Naive thymus-derived CD4-positive, alpha-beta T cell (primary cell): Measurements from ENCODE around the gene FIGNL2. TPM values are rescaled to one million over a fixed set of nuclear protein-coding genes. Genes with fewer than 3 reads are reported as not detected.

Experiments used
- ATAC-seq: fragments of 150-1000 bp; cut with Tn5 transposase; 2 replicates; pipeline ENCODE4 v1.10.0; 2021; ENCODE audit warnings: mild to moderate bottlenecking, moderate library complexity
- CTCF ChIA-PET: fragments of 350-600 bp; sonication (Branson Sonifier 250); formaldehyde crosslinking; loops from one replicate; lab custom pipeline; 2021; ENCODE audit warnings: antibody characterized with exemption; lab: Charles Lee
- POLR2A ChIA-PET: fragments of 350-600 bp; sonication (Branson Sonifier 250); formaldehyde crosslinking; loops from one replicate; lab custom pipeline; 2021; ENCODE audit warnings: antibody characterized with exemption, inconsistent platforms; lab: Charles Lee
- DNase-seq, 9 donors: peaks; one replicate each; pipeline versions ENCODE4 v3.0.0 to v3.0.0-alpha.2; 2020 to 2022; ENCODE audit warnings: mixed read lengths in 1 of 9
- H3K27ac ChIP-seq: one replicate; pipeline ENCODE4 v1.7.0; 2013; ENCODE audit warnings: mild to moderate bottlenecking, low read depth, low read length, moderate library complexity
- H3K27me3 ChIP-seq, 2 donors: one replicate each; pipeline ENCODE4 v1.7.0; 2013; ENCODE audit warnings: low read length in 2 of 2, mild to moderate bottlenecking in 2 of 2, moderate library complexity in 2 of 2; ENCODE audit not compliant: control insufficient read depth in 2 of 2, insufficient read depth in 2 of 2
- H3K36me3 ChIP-seq, 3 experiments: 1 replicate in 2 of 3; 2 replicates in 1 of 3; pipeline ENCODE4 v1.7.0; 2013; ENCODE audit warnings: low read length in 3 of 3, mild to moderate bottlenecking in 3 of 3, moderate library complexity in 1 of 3; ENCODE audit not compliant: insufficient read depth in 3 of 3, control insufficient read depth in 2 of 3
- H3K4me1 ChIP-seq, 2 donors: one replicate each; pipeline ENCODE4 v1.7.0; 2013; ENCODE audit warnings: low read length in 2 of 2, mild to moderate bottlenecking in 2 of 2, moderate library complexity in 1 of 2; ENCODE audit not compliant: control insufficient read depth in 2 of 2, insufficient read depth in 2 of 2
- H3K4me3 ChIP-seq: 2 replicates; pipeline ENCODE4 v1.7.0; 2013; ENCODE audit warnings: mild to moderate bottlenecking, low read length
- H3K9me3 ChIP-seq, 3 experiments: 1 replicate in 2 of 3; 2 replicates in 1 of 3; pipeline ENCODE4 v1.7.0; 2013; ENCODE audit warnings: low read length in 3 of 3; ENCODE audit not compliant: control insufficient read depth in 2 of 3
- H3K27ac Mint-ChIP-seq, 9 donors: one replicate each; pipeline ENCODE4 v1.8.0; 2020 to 2022; ENCODE audit warnings: mixed read lengths in 9 of 9, mild to moderate bottlenecking in 8 of 9, moderate library complexity in 5 of 9, inconsistent platforms in 2 of 9
- H3K27me3 Mint-ChIP-seq, 5 donors: one replicate each; pipeline ENCODE4 v1.8.0; 2021 to 2022; ENCODE audit warnings: mixed read lengths in 5 of 5, mild to moderate bottlenecking in 1 of 5
- H3K36me3 Mint-ChIP-seq, 5 donors: one replicate each; pipeline ENCODE4 v1.8.0; 2020 to 2022; ENCODE audit warnings: mixed read lengths in 5 of 5, mild to moderate bottlenecking in 3 of 5, inconsistent platforms in 1 of 5
- H3K4me1 Mint-ChIP-seq, 7 donors: one replicate each; pipeline ENCODE4 v1.8.0; 2020 to 2022; ENCODE audit warnings: mixed read lengths in 7 of 7, mild to moderate bottlenecking in 3 of 7, inconsistent platforms in 1 of 7
- H3K4me3 Mint-ChIP-seq, 10 donors: one replicate each; pipeline ENCODE4 v1.8.0; 2020 to 2022; ENCODE audit warnings: mild to moderate bottlenecking in 10 of 10, mixed read lengths in 10 of 10, moderate library complexity in 6 of 10, inconsistent platforms in 2 of 10
- H3K9me3 Mint-ChIP-seq, 11 donors: one replicate each; pipeline ENCODE4 v1.8.0; 2020 to 2022; ENCODE audit warnings: mixed read lengths in 11 of 11, mild to moderate bottlenecking in 4 of 11, inconsistent platforms in 1 of 11, moderate library complexity in 1 of 11
- intact Hi-C, 2 donors: fragments of 100-400 bp; cut with micrococcal nuclease; formaldehyde crosslinking; loops; one replicate each; pipeline ENCODE4 v1.15.1; 2023
- polyA plus RNA-seq, 2 donors: library from polyadenylated mRNA; unstranded; fragments of 300-500 nt; fragmentation: Illumina TruSeq; gene quantifications; one replicate each; pipeline ENCODE4 v1.2.3, GENCODE V29; 2021
- total RNA-seq, 6 experiments: library from RNA in 5 of 6; stranded (reverse) in 5 of 6; gene quantifications; 1 replicate in 5 of 6; 2 replicates in 1 of 6; pipeline ENCODE4 v1.2.3 and lab custom pipeline; 2021 to 2026

The FIGNL2 gene
- total and polyA plus RNA-seq, 7 experiments from 2014 or later, result 0.07 to 2.1 (median 1.3) TPM; not detected in 1

DNA sequence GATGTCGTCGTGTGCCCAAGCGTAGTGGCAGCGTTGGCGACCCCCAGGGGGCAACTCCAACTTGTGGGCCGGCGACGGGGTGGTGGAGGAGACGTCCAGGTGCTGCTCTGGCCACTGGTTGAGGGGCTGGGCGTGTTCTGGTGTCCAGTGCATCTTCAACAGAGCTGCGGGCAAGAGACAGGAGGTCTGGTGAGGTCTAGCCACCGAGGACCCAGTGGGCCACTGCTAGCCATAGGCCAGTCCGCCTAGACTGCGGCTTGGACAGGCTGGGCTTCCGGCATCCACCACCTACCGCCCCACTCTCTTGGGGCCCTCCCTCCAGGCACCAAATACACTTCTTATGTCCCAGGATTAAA lies 26.3 kb downstream of the FIGNL2 start:
- ChIA-PET POLR2A (interaction anchor here (0.8 to 1.2 kb wide), 2 partner anchors 16 to 53 kb away, joined by 3 to 4 read pairs; no protein-coding TSS in a partner anchor), CTCF (interaction anchor here (2.3 kb wide), 1 partner anchor 10 kb away, joined by 8 read pairs; no protein-coding TSS in a partner anchor)
- peaks cover 0 to 4% (median 0%) of the 10 kb centered on the region in 3 experiments for H3K36me3 ChIP-seq
- ATAC-seq (no peak), DNase-seq (no peak)
- peaks cover 0 to 25% (median 0%) of the 10 kb centered on the region in 5 donors for H3K27me3 Mint-ChIP-seq
- H3K27ac Mint-ChIP-seq, result peak overlapping the region in 5 of 9 donors; percentile 14 to 72 (median 56)
- no peaks in the 10 kb centered on the region for H3K36me3 Mint-ChIP-seq
- no peaks in the 10 kb centered on the region for H3K9me3 Mint-ChIP-seq
- H3K9me3 ChIP-seq, result no peaks in the 10 kb centered on the region
- H3K4me3 ChIP-seq, result no peak overlapping the region
- peak overlapping the region; percentile 4 to 79 (median 55) for H3K4me3 Mint-ChIP-seq
- H3K27me3 ChIP-seq, result no peaks in the 10 kb centered on the region
- H3K4me1 ChIP-seq, result peaks cover 5 to 11% of the 10 kb centered on the region in 2 donors
- peaks cover 15 to 28% (median 19%) of the 10 kb centered on the region in 7 donors for H3K4me1 Mint-ChIP-seq
- peak overlapping the region; percentile 39 for H3K27ac ChIP-seq
- intact Hi-C loops, result loop anchor here (5.0 to 10.0 kb wide), 5 partner anchors 133 to 1995 kb away; partner anchors contain the start of genes ACVR1B (in 1 of the 2), ATF1 (in 1 of the 2), NCKAP5L (in 1 of the 2) and SCN8A (in 1 of the 2)

DNA sequence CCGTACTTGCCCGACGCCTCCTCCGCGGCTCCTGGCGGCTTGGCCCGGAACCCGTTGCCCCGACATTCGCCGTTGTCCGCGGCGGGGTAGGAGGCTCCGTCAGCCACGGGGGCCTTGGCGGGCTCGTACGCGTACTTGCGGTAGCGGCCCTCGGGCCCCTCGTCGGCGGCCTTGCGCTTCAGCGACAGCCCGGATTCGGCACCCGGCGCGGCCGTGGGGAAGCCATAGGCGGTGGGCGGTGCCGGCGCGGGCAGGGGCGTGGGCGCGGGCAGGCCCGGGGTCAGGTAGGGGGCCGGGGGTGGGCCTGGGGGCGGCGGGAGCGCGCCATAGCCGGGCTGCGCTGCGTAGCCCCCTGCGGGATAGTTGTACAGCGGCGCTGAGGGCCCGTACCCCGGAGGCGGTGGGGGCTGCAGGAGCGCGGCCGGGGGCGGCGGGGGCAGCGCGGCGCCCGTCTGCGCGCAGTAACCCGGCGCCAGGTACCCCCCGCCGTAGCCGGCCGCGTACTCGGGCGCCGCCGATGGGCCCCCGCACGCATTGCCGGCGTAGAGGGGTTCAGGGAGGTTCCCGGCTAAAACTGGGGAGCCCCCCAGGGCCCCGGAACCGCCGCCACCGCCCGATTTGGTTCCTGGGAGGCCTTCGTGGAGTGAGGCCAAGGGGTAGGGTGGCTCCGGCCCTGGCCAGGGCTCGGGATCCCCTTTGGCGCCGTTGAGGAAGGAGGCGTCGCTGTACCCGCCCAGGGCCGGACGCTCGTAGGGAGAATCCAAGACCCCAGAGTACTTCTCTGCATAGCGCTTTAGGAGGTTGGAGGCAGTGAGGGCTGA lies 26.9 kb downstream of the FIGNL2 start:
- peak in 2 of 9 donors; percentile 24 to 53 for DNase-seq
- peak overlapping the region; percentile 69 for H3K4me3 ChIP-seq
- no peaks in the 10 kb centered on the region for H3K27me3 ChIP-seq
- no peaks in the 10 kb centered on the region for H3K9me3 ChIP-seq
- intact Hi-C loops, result loop anchor here (1.0 to 10.0 kb wide), 7 partner anchors 130 to 1994 kb away; partner anchors contain the start of genes ACVR1B (in 2 of the 2), ATF1 (in 1 of the 2), NCKAP5L (in 1 of the 2) and SCN8A (in 1 of the 2)
- H3K27ac ChIP-seq, result peak overlapping the region; percentile 77
- ATAC-seq, result peak; percentile 21
- H3K4me1 Mint-ChIP-seq, result peaks cover 14 to 28% (median 17%) of the 10 kb centered on the region in 7 donors
- H3K4me1 ChIP-seq, result peaks cover 5 to 11% of the 10 kb centered on the region in 2 donors
- peaks cover 0 to 31% (median 0%) of the 10 kb centered on the region in 5 donors for H3K27me3 Mint-ChIP-seq
- ChIA-PET CTCF (interaction anchor here (0.9 to 1.3 kb wide), 4 partner anchors 10 to 57 kb away, joined by 3 to 4 read pairs (median 3); no protein-coding TSS in a partner anchor), POLR2A (interaction anchor here (1.0 to 1.7 kb wide), 4 partner anchors 10 to 432 kb away, joined by 3 to 12 read pairs (median 6); no protein-coding TSS in a partner anchor)
- H3K36me3 ChIP-seq, result peaks cover 0 to 4% (median 0%) of the 10 kb centered on the region in 3 experiments
- no peaks in the 10 kb centered on the region for H3K9me3 Mint-ChIP-seq
- peak overlapping the region in 9 of 10 donors; percentile 13 to 83 (median 60) for H3K4me3 Mint-ChIP-seq
- H3K27ac Mint-ChIP-seq, result peak overlapping the region in 5 of 9 donors; percentile 17 to 72 (median 56)
- no peaks in the 10 kb centered on the region for H3K36me3 Mint-ChIP-seq

DNA sequence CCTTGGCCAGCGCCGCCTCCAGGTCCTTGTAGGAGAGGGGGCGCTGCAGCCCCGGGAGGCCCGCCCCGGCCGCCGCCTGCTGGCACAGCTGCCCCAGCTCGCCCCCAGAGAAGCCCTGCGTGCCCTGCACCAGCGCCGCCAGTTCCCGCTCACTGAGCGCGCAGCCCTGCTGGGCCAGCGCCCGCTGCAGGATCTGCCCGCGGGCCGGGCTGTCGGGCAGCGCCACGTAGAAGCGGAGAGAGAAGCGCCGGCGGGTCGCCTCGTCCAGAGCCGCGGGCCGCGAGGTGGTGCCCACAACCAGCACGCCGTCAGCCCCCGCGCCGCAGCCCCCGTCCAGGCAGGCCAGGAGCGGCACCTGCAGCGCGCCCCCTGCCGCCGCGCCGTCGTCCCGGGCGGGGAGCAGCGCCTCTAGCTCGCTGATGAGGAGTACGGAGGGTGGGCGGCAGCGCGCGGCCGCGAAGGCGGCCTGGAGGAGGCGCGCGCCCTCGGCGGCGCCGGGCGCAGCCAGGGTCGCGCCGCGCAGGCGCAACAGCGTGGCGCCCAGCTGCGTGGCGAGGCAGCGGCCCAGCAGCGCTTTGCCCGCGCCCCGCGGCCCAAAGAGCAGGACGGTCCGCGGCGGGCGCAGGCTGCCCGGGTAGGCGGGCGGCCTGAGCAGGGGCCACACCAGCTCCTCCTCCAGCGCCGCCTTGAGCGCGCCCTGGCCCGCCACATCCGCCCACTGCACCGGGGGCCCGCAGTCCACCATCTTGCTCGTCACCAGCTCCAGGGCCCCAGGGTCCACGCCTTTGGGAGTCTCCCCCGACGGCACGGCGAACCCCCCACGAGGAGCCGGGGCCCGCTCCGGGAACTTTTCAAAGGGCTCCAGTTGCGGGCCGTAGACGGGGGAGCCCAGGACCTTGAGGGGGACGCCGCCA lies 27.7 kb downstream of the FIGNL2 start:
- H3K4me3 Mint-ChIP-seq, result peak overlapping the region; percentile 47 to 83 (median 74)
- Histone ChIP-seq H3K4me1 (peaks cover 5 to 11% of the 10 kb centered on the region in 2 donors), H3K27me3 (no peaks in the 10 kb centered on the region), H3K36me3 (peaks cover 0 to 4% (median 0%) of the 10 kb centered on the region in 3 experiments), H3K9me3 (no peaks in the 10 kb centered on the region), H3K4me3 (peak overlapping the region; percentile 69), H3K27ac (peak overlapping the region; percentile 77)
- ATAC-seq (peak; percentile 88), DNase-seq (peak; percentile 68 to 83 (median 80))
- no peaks in the 10 kb centered on the region for H3K9me3 Mint-ChIP-seq
- CTCF ChIA-PET, result interaction anchor here (0.6 to 1.3 kb wide), 7 partner anchors 11 to 434 kb away, joined by 3 to 4 read pairs (median 3); no protein-coding TSS in a partner anchor
- H3K4me1 Mint-ChIP-seq, result peaks cover 12 to 28% (median 19%) of the 10 kb centered on the region in 7 donors
- H3K36me3 Mint-ChIP-seq, result no peaks in the 10 kb centered on the region
- H3K27me3 Mint-ChIP-seq, result peaks cover 0 to 39% (median 0%) of the 10 kb centered on the region in 5 donors
- H3K27ac Mint-ChIP-seq, result peak overlapping the region in 1 of 9 donors; percentile 17
- POLR2A ChIA-PET, result interaction anchor here (0.6 to 1.7 kb wide), 7 partner anchors 9 to 582 kb away, joined by 3 to 12 read pairs (median 3); partner anchors contain the start of gene DAZAP2
- intact Hi-C loops, result loop anchor here (1.0 to 10.0 kb wide), 8 partner anchors 55 to 1993 kb away; partner anchors contain the start of genes ACVR1B (in 2 of the 2), ATF1 (in 1 of the 2), NCKAP5L (in 1 of the 2) and SCN8A (in 1 of the 2)

DNA sequence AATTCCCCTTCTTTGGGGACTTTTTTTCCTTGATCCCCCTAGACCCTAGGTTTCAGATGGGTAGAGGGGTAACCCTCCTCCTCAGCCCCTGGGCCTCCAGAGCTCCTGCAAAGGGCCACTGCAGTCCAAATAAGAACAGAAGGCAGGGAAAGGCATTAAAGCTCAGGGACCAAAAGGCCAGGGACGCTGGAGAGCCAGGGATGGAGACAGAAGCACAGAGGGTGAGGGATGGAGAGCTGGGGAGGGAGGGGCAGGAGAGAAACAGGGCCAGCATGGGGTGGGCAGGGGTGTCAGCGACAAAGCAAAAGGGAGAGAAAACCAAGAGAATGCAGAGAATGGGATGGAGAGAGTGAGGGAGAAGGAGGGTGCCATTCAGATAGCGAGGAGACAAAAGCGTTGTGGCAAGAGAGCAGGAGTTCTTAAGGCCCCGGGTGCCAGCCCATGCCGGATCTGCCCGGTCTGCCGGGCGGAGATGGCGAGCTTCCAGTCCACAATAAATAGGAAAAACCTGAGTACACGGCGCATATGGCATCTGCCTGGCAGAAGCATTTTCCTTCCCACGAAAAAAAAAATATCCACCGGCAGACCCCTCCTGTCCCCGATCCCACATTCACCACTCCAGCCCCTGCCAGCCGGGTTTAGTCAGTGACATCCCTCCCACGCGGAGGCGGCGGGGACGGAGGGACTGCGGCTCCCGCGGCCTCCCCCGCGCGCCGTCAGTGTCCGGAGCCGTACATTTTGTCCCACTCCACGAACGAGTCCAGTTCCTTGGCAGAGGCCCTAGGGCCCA lies 28.6 kb downstream of the FIGNL2 start:
- Mint-ChIP-seq H3K4me3 (peak overlapping the region; percentile 47 to 83 (median 80)), H3K27me3 (peaks cover 0 to 48% (median 0%) of the 10 kb centered on the region in 5 donors), H3K36me3 (peaks cover 0 to 1% (median 0%) of the 10 kb centered on the region in 5 donors), H3K4me1 (peaks cover 19 to 36% (median 27%) of the 10 kb centered on the region in 7 donors), H3K9me3 (peaks cover 0 to 3% (median 0%) of the 10 kb centered on the region in 11 donors), H3K27ac (peak overlapping the region in 5 of 9 donors; percentile 18 to 60 (median 38))
- intact Hi-C loops, result loop anchor here (1.0 to 10.0 kb wide), 7 partner anchors 55 to 1993 kb away; partner anchors contain the start of genes ACVR1B (in 1 of the 2), ATF1 (in 1 of the 2), NCKAP5L (in 1 of the 2) and SCN8A (in 1 of the 2)
- H3K27me3 ChIP-seq, result no peaks in the 10 kb centered on the region
- peaks cover 8 to 14% of the 10 kb centered on the region in 2 donors for H3K4me1 ChIP-seq
- H3K9me3 ChIP-seq, result no peaks in the 10 kb centered on the region
- peak in 1 of 9 donors; percentile 7 for DNase-seq
- no peak for ATAC-seq
- peaks cover 0 to 4% (median 0%) of the 10 kb centered on the region in 3 experiments for H3K36me3 ChIP-seq
- ChIA-PET CTCF (interaction anchor here (0.6 to 1.3 kb wide), 4 partner anchors 10 to 1220 kb away, joined by 3 read pairs; no protein-coding TSS in a partner anchor), POLR2A (interaction anchor here (1.3 to 1.7 kb wide), 5 partner anchors 9 to 581 kb away, joined by 3 to 12 read pairs (median 4); partner anchors contain the start of gene DAZAP2)
- peak overlapping the region; percentile 54 for H3K4me3 ChIP-seq
- peak overlapping the region; percentile 65 for H3K27ac ChIP-seq
